ENCODE measurements around the gene RAB27B. TPM values are rescaled to one million over a fixed set of nuclear protein-coding genes. Genes with fewer than 3 reads are reported as not detected.

Gene RAB27B
- total and polyA plus RNA-seq, 2 of the 8 experiments (the other 6 are each of a cell fraction or from before 2014, with no cell fraction given) = 0.05 to 0.60 TPM

GRCh38 chr18:54791657-54792056, 36.6 kb upstream of the RAB27B start (continued):
- TF ChIP-seq CTCF (IDR thresholded peaks at IDR 0.05; ENCODE audit: control extremely low read depth in 1 of 3, insufficient read depth in 1 of 3, low read depth in 1 of 3, low read length in 3 of 3) = no peak
- no peak for TF ChIP-seq ASH2L (IDR thresholded peaks at IDR 0.05; ENCODE audit: low read length)
- no peak for TF ChIP-seq CHD7 (IDR thresholded peaks at IDR 0.05; ENCODE audit: insufficient replicate concordance, low read length)
- no peak for TF ChIP-seq POLR2AphosphoS5 (IDR thresholded peaks at IDR 0.05; ENCODE audit: low read depth, low read length)
- no peak for TF ChIP-seq POLR2A (IDR thresholded peaks at IDR 0.05; ENCODE audit: control extremely low read depth in 1 of 2, low read depth in 2 of 2, low read length in 2 of 2)
- no peak for TF ChIP-seq BCL11A (IDR thresholded peaks at IDR 0.05; ENCODE audit: low read depth in 2 of 2, low read length in 2 of 2)
- no peak for TF ChIP-seq YY1 (IDR thresholded peaks at IDR 0.05; ENCODE audit: low read depth, low read length)
- no peak for TF ChIP-seq MAX (IDR thresholded peaks at IDR 0.05)
